T-helper 22 cell (primary cell): ENCODE results near the gene SOX9.

Experiments used
- DNase-seq: peaks from one replicate; pipeline ENCODE4 v3.0.0-alpha.2; 2020; ENCODE audit warnings: low read depth

SOX9 gene

GRCh38 chr17:72120642-72121163 is at the start of gene SOX9:
Gene SOX9 (plus strand): TSS chr17:72121020. CDS start chr17:72121392, 372 bp downstream.
- no peak for DNase-seq

- DNase-seq, result no peak
Observed at GRCh38 chr17:72071330-72071729, 49.5 kb upstream of the SOX9 start.

- no peak for DNase-seq
Observed at GRCh38 chr17:72075995-72076677, 44.7 kb upstream of the SOX9 start.

- DNase-seq, result no peak
Observed at GRCh38 chr17:72076678-72077030, 44.2 kb upstream of the SOX9 start.

GRCh38 chr17:72077326-72077960 is 43.4 kb upstream of the SOX9 start:
- no peak for DNase-seq

GRCh38 chr17:72079700-72080099 is 41.1 kb upstream of the SOX9 start:
- DNase-seq, result no peak

GRCh38 chr17:72087876-72088275 is 32.9 kb upstream of the SOX9 start:
- no peak for DNase-seq

GRCh38 chr17:72089453-72089987 is 31.3 kb upstream of the SOX9 start:
- no peak for DNase-seq

GRCh38 chr17:72090108-72090507 is 30.7 kb upstream of the SOX9 start:
- no peak for DNase-seq

GRCh38 chr17:72092710-72093322 is 28.0 kb upstream of the SOX9 start:
- DNase-seq, result no peak

- no peak for DNase-seq
Observed at GRCh38 chr17:72093707-72094106, 27.1 kb upstream of the SOX9 start.

- DNase-seq, result no peak
Observed at GRCh38 chr17:72095316-72095715, 25.5 kb upstream of the SOX9 start.

- DNase-seq, result no peak
Observed at GRCh38 chr17:72097144-72097543, 23.7 kb upstream of the SOX9 start.

- DNase-seq, result no peak
Observed at GRCh38 chr17:72099919-72100318, 20.9 kb upstream of the SOX9 start.

GRCh38 chr17:72100470-72100869 is 20.4 kb upstream of the SOX9 start:
- no peak for DNase-seq

GRCh38 chr17:72101526-72101925 is 19.3 kb upstream of the SOX9 start:
- no peak for DNase-seq

- DNase-seq, result no peak
Observed at GRCh38 chr17:72102366-72102765, 18.5 kb upstream of the SOX9 start.

GRCh38 chr17:72104164-72104862 is 16.5 kb upstream of the SOX9 start:
- no peak for DNase-seq

GRCh38 chr17:72104863-72105234 is 16.0 kb upstream of the SOX9 start:
- DNase-seq, result no peak

GRCh38 chr17:72107100-72107499 is 13.7 kb upstream of the SOX9 start:
- DNase-seq, result no peak

- DNase-seq, result no peak
Observed at GRCh38 chr17:72110231-72110941, 10.4 kb upstream of the SOX9 start.

GRCh38 chr17:72110942-72111318 is 9.9 kb upstream of the SOX9 start:
- DNase-seq, result no peak
